D721Med (cell line): Measurements from ENCODE around the gene MNAT1.

Source experiments
- DNase-seq: peaks from one replicate; pipeline ENCODE4 v3.0.0; 2011; ENCODE audit warnings: low spot score; ENCODE audit not compliant: insufficient read length
- FAIRE-seq: peaks from 2 replicates; lab custom pipeline; 2011; peaks lifted over from hg19 to GRCh38; lab: Jason Lieb, UNC
- TF ChIP-seq, protein P1 (sequence below): IDR thresholded peaks from 2 replicates; pipeline ENCODE4 v1.5.1; 2012; ENCODE audit warnings: mild to moderate bottlenecking, control low read depth; ENCODE audit not compliant: insufficient read depth; ENCODE audit errors: missing control alignments

The MNAT1 gene

DNA sequence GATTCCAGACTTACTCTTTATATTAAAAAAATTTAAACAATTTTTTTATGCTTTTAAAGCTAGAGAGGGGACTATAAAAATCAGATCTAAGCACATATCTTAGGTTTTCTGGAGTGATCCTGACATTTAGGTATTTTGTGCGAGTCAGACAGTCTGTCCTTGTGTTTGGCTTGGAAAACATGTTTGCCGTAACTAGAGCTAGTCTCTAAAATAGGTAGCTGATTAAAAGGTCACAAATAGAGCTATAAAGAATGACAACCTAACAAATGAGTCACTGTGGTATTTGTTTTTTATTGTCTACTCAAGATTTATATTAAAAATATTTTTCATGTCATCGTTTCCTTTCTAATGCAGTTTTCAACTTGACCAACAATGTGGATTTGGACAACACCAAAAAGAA is 73.4 kb downstream of the MNAT1 start:
- DNase-seq (no peak), FAIRE-seq (no peak)
- TF ChIP-seq, protein P1, sequence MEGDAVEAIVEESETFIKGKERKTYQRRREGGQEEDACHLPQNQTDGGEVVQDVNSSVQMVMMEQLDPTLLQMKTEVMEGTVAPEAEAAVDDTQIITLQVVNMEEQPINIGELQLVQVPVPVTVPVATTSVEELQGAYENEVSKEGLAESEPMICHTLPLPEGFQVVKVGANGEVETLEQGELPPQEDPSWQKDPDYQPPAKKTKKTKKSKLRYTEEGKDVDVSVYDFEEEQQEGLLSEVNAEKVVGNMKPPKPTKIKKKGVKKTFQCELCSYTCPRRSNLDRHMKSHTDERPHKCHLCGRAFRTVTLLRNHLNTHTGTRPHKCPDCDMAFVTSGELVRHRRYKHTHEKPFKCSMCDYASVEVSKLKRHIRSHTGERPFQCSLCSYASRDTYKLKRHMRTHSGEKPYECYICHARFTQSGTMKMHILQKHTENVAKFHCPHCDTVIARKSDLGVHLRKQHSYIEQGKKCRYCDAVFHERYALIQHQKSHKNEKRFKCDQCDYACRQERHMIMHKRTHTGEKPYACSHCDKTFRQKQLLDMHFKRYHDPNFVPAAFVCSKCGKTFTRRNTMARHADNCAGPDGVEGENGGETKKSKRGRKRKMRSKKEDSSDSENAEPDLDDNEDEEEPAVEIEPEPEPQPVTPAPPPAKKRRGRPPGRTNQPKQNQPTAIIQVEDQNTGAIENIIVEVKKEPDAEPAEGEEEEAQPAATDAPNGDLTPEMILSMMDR: no peak

DNA sequence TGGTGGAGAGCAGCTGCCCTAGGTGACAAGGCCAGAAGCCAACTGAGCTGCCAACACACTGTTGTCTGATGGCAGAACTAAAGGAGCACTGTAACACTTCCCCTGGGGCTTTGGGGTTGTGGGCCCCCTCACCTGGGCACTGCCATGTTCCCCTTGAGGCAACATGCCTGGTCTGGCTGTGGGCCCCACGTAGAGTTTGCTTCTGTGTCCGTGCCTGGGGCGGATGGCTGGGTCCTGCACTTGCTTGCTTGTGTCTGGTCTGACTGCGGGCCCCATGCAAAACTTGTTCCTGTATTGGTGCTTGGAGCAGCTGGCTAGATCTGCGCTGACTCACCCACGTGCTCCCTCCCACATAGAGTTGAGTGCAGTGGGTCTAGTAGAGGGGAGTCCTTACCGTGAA is 78.4 kb downstream of the MNAT1 start:
- DNase-seq: no peak
- TF ChIP-seq, protein P1: no peak
- FAIRE-seq: no peak

DNA sequence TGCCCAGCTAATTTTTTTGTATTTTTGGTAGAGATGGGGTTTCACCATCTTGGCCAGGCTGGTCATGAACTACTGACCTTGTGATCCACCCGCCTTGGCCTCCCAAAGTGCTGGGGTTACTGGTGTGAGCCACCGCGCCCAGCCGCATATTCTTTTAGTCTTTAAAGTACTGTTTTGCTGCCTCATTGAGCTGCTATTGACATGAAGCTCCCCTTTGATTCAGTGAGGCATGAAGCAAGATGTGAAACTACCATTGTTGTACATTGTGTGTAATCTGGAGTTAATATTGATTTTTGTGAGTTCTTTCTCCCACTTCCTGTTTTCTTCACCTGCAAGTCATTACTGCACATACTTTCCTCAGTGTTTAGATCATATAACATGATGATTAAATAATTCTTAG is 80.8 kb downstream of the MNAT1 start:
- no peak for DNase-seq
- no peak for FAIRE-seq
- TF ChIP-seq, protein P1: no peak

DNA sequence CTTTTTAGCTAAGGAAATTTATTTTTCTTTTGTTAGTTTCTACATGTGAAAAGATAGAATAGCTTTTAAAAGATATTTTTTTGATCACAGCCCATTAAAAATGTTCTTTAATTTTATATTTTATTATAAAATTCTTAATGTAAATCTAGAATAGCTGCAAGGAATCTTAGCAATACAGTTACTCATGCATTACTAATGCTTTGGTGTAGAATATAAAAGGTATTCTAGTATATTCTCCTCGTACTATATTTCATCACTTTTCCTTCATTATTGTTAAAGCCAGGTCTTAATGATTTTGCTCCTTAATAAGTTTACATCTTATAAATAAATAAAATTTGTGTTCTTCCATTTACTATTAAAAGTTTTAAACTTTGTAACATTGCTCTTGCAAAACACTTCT is 82.6 kb downstream of the MNAT1 start:
- TF ChIP-seq, protein P1: no peak
- FAIRE-seq (no peak), DNase-seq (no peak)

DNA sequence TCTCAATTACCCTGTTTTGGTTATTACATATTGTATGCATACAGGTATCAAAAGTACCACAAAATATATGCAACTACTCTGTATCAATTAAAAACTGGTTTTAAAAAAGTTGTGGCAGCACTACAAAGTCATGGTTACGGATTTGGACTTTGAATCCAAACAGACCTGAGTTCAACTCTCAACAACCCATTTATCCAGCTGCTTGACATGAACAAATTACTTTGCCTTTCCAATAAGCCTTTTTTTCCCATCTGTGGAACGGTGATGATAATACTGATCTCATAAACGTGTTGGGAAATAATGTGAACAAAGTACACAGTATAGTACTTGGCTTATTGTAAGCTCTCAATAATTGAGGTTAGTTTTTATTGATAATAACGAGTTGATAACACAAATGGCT is 85.0 kb downstream of the MNAT1 start:
- TF ChIP-seq, protein P1: no peak
- DNase-seq: no peak
- no peak for FAIRE-seq

DNA sequence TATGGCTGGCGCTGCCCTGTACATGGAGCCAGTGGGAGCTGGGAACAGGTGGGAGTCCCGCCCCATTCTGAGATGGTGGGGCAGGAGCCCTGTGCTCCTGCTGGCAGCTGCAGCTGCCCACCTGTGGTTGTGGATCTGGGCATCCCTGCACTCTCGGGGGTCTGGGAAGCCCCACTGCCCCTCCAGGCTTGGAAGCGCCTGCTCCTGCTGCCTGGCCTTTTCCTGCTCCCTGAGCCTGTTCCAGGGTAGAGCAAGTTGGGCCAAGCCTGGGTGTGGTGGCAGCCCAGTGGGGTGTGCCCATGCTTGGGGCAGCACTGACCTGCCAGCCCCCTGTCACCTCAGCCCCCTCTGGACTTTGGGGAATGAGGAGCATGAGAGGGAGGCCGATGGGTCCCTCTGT is 104.0 kb downstream of the MNAT1 start:
- TF ChIP-seq, protein P1: no peak
- DNase-seq (no peak), FAIRE-seq (no peak)

DNA sequence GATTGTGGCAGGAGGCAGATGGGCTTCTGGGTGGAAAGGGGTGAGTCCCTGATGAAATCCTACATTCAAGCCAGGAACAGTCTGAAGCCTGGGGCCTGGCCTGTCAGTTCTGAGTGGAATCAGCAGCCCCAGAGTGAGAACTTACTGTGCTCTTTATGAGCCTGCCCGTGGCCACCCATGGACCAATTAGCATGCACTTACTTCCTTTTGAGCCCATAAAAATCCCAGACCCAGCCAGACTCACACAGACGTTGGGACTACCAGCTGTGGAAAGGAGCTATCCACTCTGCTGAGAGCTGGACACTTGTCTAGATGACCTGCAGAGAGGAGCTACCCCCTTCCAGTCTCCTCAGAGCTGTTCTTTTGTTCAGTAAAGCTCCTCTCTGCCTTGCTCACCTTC is 104.5 kb downstream of the MNAT1 start:
- FAIRE-seq (no peak), DNase-seq (no peak)
- TF ChIP-seq, protein P1: no peak
